IMR-90 (cell line): ENCODE results near the gene BRK1.

Source experiments
- CEBPB ChIP-seq: IDR thresholded peaks from 2 replicates; pipeline ENCODE4 v1.6.1; 2012; ENCODE audit warnings: low read depth, low read length, improper control_type of control experiment
- CTCF ChIP-seq: conservative IDR thresholded peaks from 2 replicates; pipeline ENCODE4 v1.5.1; 2012; ENCODE audit warnings: mild to moderate bottlenecking, low read depth, low read length, improper control_type of control experiment
- FOS ChIP-seq: fragments of 150-350 bp; IDR thresholded peaks from 2 replicates; pipeline ENCODE4 v1.6.1; 2016; ENCODE audit warnings: low read depth, low read length
- MAFK ChIP-seq: IDR thresholded peaks from 2 replicates; pipeline ENCODE4 v1.6.1; 2012; ENCODE audit warnings: low read depth, low read length, improper control_type of control experiment
- MAZ ChIP-seq: IDR thresholded peaks from 2 replicates; pipeline ENCODE4 v1.6.1; 2012; ENCODE audit warnings: low read depth, mild to moderate bottlenecking, low read length, improper control_type of control experiment, moderate library complexity, borderline replicate concordance
- MXI1 ChIP-seq: IDR thresholded peaks from 2 replicates; pipeline ENCODE4 v1.6.1; 2012; ENCODE audit warnings: low read depth, mild to moderate bottlenecking, low read length, moderate library complexity, borderline replicate concordance
- NFE2L2 ChIP-seq: fragments of 150-350 bp; IDR thresholded peaks from 2 replicates; pipeline ENCODE4 v1.6.1; 2016; ENCODE audit warnings: low read depth, mild to moderate bottlenecking, low read length
- POLR2A ChIP-seq: IDR thresholded peaks from 2 replicates; pipeline ENCODE4 v1.6.1; 2012; ENCODE audit warnings: mild to moderate bottlenecking, low read depth, low read length
- RAD21 ChIP-seq: IDR thresholded peaks from 2 replicates; pipeline ENCODE4 v1.6.1; 2012; ENCODE audit warnings: low read length, improper control_type of control experiment
- RCOR1 ChIP-seq: IDR thresholded peaks from 2 replicates; pipeline ENCODE4 v1.6.1; 2012; ENCODE audit warnings: mild to moderate bottlenecking, low read length, improper control_type of control experiment; ENCODE audit not compliant: insufficient replicate concordance
- RFX5 ChIP-seq: IDR thresholded peaks from 2 replicates; pipeline ENCODE4 v1.8.0; 2012; ENCODE audit warnings: low read depth, mild to moderate bottlenecking, low read length, moderate library complexity
- SMC3 ChIP-seq: fragments of 150-350 bp; IDR thresholded peaks from 2 replicates; pipeline ENCODE4 v1.6.1; 2016; ENCODE audit warnings: low read depth, mild to moderate bottlenecking, antibody characterized with exemption, low read length, moderate library complexity
- USF2 ChIP-seq: fragments of 150-350 bp; IDR thresholded peaks from 2 replicates; pipeline ENCODE4 v1.6.1; 2017; ENCODE audit warnings: mild to moderate bottlenecking, antibody characterized with exemption, low read length, low read depth

- TF ChIP-seq FOS (no peak), CTCF (no peak), RFX5 (no peak), USF2 (no peak), POLR2A (no peak), MAZ (no peak), MXI1 (no peak), MAFK (no peak), SMC3 (no peak), RCOR1 (no peak), RAD21 (no peak), CEBPB (no peak), NFE2L2 (no peak)
Observed at GRCh38 chr3:10088256-10088655, 27.2 kb upstream of the BRK1 start.
